WERI-Rb-1 (cell line): ENCODE measurements around the gene B4GALNT3.

Source experiments
- DNase-seq: peaks from one replicate; pipeline ENCODE4 v3.0.0-alpha.2; 2020
- H3K27ac ChIP-seq: fragments of 250-450 bp; sonication (Bioruptor Pico); 2 replicates; pipeline ENCODE4 v1.5.1; 2020; ENCODE audit warnings: mild to moderate bottlenecking, moderate library complexity
- H3K27me3 ChIP-seq: fragments of 250-450 bp; sonication (Bioruptor Pico); 2 replicates; pipeline ENCODE4 v1.5.1; 2021; ENCODE audit warnings: mild to moderate bottlenecking, low read depth, moderate library complexity; ENCODE audit not compliant: insufficient read depth, severe bottlenecking
- H3K36me3 ChIP-seq: fragments of 250-450 bp; sonication (Bioruptor Pico); 2 replicates; pipeline ENCODE4 v1.5.1; 2020; ENCODE audit warnings: mild to moderate bottlenecking, moderate library complexity
- H3K4me3 ChIP-seq: 2 replicates; pipeline ENCODE4 v1.5.1; 2011; ENCODE audit warnings: low read depth, mild to moderate bottlenecking, control low read depth, low read length
- H3K9me3 ChIP-seq: fragments of 250-450 bp; sonication (Bioruptor Pico); 2 replicates; pipeline ENCODE4 v1.5.1; 2021; ENCODE audit warnings: mild to moderate bottlenecking, moderate library complexity; ENCODE audit not compliant: severe bottlenecking
- CTCF ChIP-seq: IDR thresholded peaks from 2 replicates; pipeline ENCODE4 v1.5.1; 2011; ENCODE audit warnings: low read depth, mild to moderate bottlenecking, control low read depth, inconsistent platforms, low read length

B4GALNT3 gene

GRCh38 chr12:558580-558979, 98.8 kb downstream of the B4GALNT3 start:
- DNase-seq, result no peak
- no peaks in the 10 kb centered on the region for H3K9me3 ChIP-seq

GRCh38 chr12:559208-559905, 99.6 kb downstream of the B4GALNT3 start:
- H3K27me3 ChIP-seq, result no peaks in the 10 kb centered on the region
- H3K4me3 ChIP-seq, result no peak overlapping the region
- H3K36me3 ChIP-seq, result peaks cover 6% of the 10 kb centered on the region; the same call in 1 of the 2 replicates
- no peak overlapping the region for H3K27ac ChIP-seq
- TF ChIP-seq CTCF, result no peak
- H3K9me3 ChIP-seq, result no peaks in the 10 kb centered on the region
- no peak for DNase-seq

More at GRCh38 chr12:558580-558979, 98.8 kb downstream of the B4GALNT3 start:
- no peak for TF ChIP-seq CTCF
- Histone ChIP-seq H3K36me3 (peaks cover 6% of the 10 kb centered on the region; the same call in 1 of the 2 replicates), H3K27me3 (no peaks in the 10 kb centered on the region), H3K4me3 (no peak overlapping the region), H3K27ac (no peak overlapping the region)

- H3K36me3 ChIP-seq, result peaks cover 6% of the 10 kb centered on the region; the same call in 1 of the 2 replicates
- TF ChIP-seq CTCF, result no peak
Observed at GRCh38 chr12:559906-560455, 100.2 kb downstream of the B4GALNT3 start.

GRCh38 chr12:560691-561390, 101.1 kb downstream of the B4GALNT3 start:
- no peak for TF ChIP-seq CTCF

More at GRCh38 chr12:559906-560455, 100.2 kb downstream of the B4GALNT3 start:
- Histone ChIP-seq H3K27me3 (no peaks in the 10 kb centered on the region), H3K4me3 (no peak overlapping the region), H3K27ac (no peak overlapping the region), H3K9me3 (no peaks in the 10 kb centered on the region)
- no peak for DNase-seq

GRCh38 chr12:561391-561705, 101.6 kb downstream of the B4GALNT3 start:
- Histone ChIP-seq H3K9me3 (no peaks in the 10 kb centered on the region), H3K4me3 (no peak overlapping the region), H3K36me3 (peaks cover 3% of the 10 kb centered on the region; the same call in 1 of the 2 replicates), H3K27ac (no peak overlapping the region), H3K27me3 (no peaks in the 10 kb centered on the region)
- TF ChIP-seq CTCF, result no peak
- DNase-seq, result no peak

More at GRCh38 chr12:560691-561390, 101.1 kb downstream of the B4GALNT3 start:
- H3K9me3 ChIP-seq, result no peaks in the 10 kb centered on the region
- H3K27me3 ChIP-seq, result no peaks in the 10 kb centered on the region
- no peak for DNase-seq
- H3K36me3 ChIP-seq, result peaks cover 6% of the 10 kb centered on the region; the same call in 1 of the 2 replicates
- no peak overlapping the region for H3K4me3 ChIP-seq
- no peak overlapping the region for H3K27ac ChIP-seq
